Myometrial cell (primary cell): Measurements from ENCODE around the gene B9D1. TPM values are rescaled to one million over a fixed set of nuclear protein-coding genes. Genes with fewer than 3 reads are reported as not detected.

Experiments
- total RNA-seq: library from RNA; depleted of rRNA; stranded (reverse); fragments of >200 nt; gene quantifications from 2 replicates; pipeline ENCODE4 v1.2.3, GENCODE V29; 2015

B9D1 gene, protein sequence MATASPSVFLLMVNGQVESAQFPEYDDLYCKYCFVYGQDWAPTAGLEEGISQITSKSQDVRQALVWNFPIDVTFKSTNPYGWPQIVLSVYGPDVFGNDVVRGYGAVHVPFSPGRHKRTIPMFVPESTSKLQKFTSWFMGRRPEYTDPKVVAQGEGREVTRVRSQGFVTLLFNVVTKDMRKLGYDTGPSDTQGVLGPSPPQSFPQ
- total RNA-seq = 45.8 and 49.8 TPM in 2 replicates

DNA sequence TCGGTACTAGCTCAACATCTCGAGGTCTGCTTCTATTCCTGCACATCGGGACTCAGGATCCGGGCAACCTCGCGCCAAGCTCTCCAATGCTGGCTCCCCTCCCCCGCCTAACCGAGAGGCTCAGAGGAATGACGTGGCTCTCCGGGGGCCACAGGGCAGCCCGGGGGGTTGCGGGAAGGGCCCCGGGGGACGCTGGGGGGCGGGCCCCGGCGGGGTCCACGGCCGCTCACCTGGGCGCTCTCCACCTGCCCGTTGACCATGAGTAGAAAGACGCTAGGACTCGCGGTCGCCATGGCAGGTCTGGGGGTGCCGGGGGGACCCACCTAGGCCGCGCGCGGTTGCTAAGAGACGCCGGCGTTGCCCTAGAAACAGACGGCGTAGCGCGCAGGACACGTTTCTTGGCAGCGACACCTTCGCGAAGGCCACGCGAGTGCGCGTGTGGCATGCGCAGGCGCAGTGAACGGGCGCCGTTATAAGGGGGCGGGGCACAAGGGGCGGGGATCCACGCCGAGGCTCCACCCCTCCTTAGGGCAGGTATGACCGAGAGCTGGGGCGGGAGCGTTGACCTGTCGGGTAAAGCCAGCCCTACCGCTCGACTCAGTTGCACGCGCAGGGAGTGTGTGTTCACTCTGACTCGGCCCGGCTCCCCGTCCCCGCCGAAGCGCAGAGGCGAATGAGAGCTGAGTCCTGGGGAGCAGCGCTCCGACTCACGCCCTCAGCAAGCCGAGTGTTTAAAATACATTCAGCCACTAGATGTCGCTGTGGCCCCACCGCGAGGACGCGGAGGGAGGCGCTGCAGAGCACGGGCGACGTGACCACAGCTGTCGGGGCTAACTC lies at the start of gene B9D1:
Gene B9D1 (minus strand): TSS at position 447 of the 837 bp plus-strand sequence. CDS start 154 bp downstream, at position 293.

DNA sequence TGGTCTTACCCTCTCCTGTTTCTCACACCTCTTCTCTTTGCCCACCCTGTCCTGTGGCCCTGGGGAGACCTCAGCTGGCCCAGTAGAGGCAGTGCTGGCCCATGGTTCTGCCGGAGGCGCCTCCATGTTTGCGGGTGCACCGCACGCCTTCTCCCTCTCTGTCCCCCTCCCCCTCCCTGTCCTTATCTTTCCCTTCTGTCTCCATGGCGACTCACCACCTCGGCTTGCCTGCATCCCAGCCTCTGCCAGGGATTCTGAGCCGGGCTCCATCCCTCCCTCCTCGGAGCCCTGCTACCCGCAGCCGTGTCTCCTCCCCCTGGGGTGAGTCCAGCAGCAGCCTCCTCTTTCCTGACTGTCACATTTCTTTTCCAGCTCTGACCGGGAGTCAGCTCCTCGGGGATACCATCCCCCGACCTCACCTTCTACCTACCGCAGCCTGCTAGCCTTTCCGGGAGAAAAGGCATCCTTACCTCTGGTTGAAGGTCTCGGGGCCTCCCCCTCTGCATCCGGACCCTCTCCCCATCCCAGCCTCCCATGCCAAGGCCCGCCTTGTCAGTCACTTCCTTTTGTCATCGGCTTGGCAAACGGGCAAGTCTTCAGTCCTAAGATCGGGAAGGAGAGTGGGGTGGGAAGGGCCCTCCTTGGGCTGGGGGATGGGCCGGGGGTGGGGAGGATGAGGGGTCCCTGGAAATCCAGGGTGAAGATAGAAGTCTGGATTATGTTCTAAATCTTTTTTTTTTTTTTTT lies 48.5 kb upstream of the B9D1 start, which contains the start of gene RNF112:
Gene RNF112 (plus strand): TSS at position 358 of the 746 bp plus-strand sequence. CDS start 177 bp downstream, at position 535.

DNA sequence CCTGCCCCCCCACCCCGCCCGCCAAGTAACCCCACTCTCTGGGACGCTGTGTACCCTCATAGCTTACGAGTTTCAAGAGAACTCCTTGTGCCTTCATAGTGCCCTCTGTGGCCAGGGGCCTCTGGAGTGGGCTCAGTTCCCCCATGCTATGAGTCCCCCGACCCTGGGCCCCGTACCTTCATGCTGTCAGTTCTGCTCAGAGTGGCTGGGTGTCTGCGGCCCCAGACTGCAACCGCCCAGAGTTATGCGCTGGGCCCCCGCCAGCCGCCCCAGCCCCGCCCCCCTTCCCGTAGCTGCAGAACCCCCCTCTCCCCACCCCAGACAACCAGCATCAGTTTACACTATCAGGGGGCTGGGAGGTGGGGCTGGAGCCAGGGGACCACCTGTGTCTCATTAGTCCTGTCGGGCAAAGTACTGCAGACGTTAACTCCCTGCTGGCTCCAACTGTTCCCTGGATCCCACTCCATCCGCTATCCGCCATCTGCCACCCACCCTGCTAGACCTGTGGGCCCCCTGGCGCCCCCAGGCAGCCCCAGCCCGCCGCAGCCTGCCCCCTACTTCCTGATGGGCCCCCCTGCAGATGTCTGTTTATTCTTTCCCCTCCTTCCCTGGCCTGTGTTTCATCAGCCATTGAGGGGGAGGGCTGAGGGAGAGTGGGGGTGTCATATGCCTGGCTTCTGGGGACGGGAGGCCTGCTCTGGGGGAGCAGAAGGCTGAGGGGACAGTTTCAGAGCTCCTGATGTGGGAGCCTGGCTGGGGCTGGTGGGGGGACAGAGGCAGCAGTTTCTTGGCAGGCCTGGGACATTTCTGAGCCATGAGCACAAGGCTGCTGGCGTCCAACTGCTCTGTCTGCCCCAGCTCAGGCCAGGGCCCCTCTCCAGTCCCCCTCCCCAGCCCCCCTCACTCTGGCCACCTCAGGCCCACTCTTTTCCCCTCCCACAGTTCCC lies 24.7 kb upstream of the B9D1 start, which contains the start of gene MFAP4:
Gene MFAP4 (minus strand): TSS at position 217 of the 947 bp plus-strand sequence. CDS start 35 bp downstream, at position 182.

DNA sequence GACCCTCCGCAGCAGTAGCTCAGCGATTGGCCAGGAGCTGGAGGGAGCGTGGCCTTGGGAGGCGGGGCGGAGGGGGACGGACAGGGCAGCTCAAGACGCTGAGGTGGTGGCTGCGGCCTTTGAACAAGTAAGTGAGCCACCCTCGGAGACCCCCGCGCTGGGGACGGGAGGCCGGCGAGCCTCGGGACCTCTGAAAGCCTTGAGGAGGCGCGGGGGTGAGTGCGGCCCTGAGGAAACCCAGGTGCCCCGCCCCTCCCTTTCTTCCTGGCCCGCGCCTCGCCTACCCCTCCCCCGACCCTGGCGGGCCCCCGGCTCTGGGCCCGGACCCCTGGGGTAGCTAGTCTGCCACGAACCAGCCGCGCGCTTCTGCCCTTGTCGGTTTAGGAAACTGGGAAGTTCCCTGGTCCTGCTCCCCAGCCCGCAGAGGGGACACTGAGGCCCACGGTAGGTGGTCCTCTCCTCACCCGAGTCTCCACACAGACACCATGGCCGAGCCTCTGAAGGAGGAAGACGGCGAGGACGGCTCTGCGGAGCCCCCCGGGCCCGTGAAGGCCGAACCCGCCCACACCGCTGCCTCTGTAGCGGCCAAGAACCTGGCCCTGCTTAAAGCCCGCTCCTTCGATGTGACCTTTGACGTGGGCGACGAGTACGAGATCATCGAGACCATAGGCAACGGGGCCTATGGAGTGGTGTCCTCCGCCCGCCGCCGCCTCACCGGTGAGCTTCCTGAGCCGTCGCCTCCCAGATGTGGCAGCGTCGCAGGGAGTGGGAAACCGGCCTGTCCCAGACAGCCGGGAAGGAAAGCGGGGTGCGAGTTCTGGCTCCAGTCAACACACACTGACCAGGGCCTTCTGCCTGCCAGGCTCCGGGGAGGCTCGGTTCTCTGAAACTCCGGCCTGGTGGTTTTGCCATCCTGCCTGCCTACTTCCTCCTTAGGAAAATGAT lies 16.2 kb upstream of the B9D1 start, which contains the start of gene MAPK7:
Gene MAPK7 (plus strand): TSS at position 83 of the 945 bp plus-strand sequence. CDS start 403 bp downstream, at position 486.

Other genes with a start within 250 kb of the B9D1 start
- not detected in 2 replicates for gene GRAPL, start 235.1 kb downstream of the B9D1 start, total RNA-seq
- 20.2 and 37.9 TPM in 2 replicates for gene EPN2, start 125.4 kb downstream of the B9D1 start, total RNA-seq
- gene MAPK7, start 15.8 kb upstream of the B9D1 start, total RNA-seq = 15.8 and 41.5 TPM in 2 replicates
- gene MFAP4, start 24.5 kb upstream of the B9D1 start, total RNA-seq = 73.0 and 114 TPM in 2 replicates
- 3.0 and 4.3 TPM in 2 replicates for gene RNF112, start 48.5 kb upstream of the B9D1 start, total RNA-seq
- 0.86 and 4.4 TPM in 2 replicates for gene SLC47A1, start 171.1 kb upstream of the B9D1 start, total RNA-seq